ENCODE data around the gene ASCL1. TPM values are rescaled to one million over a fixed set of nuclear protein-coding genes. Genes with fewer than 3 reads are reported as not detected.

Gene ASCL1
- total RNA-seq (2014; rRNA removed; shearing (Covaris generic)): not detected in 2 replicates

DNA sequence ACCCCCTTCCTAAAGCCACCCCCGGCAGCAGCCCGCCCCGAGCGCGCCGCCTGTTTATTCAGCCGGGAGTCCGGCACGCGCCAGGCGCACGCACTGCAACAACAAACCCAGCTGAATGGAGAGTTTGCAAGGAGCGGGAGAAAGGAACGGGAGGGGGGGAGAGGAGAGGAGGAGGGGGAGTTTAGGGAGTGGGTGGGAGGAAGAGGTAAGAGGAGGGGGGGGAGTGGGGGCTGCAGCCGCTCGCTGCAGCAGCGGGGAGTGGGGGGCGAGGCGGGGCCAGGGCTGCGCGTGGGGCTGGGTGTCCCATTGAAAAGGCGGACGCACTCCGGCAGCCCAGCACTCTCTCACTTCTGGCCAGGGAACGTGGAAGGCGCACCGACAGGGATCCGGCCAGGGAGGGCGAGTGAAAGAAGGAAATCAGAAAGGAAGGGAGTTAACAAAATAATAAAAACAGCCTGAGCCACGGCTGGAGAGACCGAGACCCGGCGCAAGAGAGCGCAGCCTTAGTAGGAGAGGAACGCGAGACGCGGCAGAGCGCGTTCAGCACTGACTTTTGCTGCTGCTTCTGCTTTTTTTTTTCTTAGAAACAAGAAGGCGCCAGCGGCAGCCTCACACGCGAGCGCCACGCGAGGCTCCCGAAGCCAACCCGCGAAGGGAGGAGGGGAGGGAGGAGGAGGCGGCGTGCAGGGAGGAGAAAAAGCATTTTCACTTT, at the start of gene ASCL1:
Gene ASCL1, plus strand, starts transcription at position 336 of the 712 bp plus-strand sequence. CDS start 571 bp downstream, outside the sequence.
- Histone ChIP-seq H3K9me3 (replicated peaks) (peaks cover 7% of the 10 kb centered on the region; the same call in 1 of the 2 replicates), H3K4me1 (replicated peaks) (peaks cover 4% of the 10 kb centered on the region; the same call in 1 of the 2 replicates), H3K27ac (no peak within 1 kb of the TSS), H3K4me3 (peak within 1 kb of the TSS; percentile 16), H3K36me3 (no peaks in the 10 kb centered on the region), H3K27me3 (replicated peaks) (peaks cover 67% of the 10 kb centered on the region)
- DNase-seq (ENCODE audit: low read depth in 1 of 2, low spot score in 2 of 2): peak in 1 of 2 experiments; percentile 7

DNA sequence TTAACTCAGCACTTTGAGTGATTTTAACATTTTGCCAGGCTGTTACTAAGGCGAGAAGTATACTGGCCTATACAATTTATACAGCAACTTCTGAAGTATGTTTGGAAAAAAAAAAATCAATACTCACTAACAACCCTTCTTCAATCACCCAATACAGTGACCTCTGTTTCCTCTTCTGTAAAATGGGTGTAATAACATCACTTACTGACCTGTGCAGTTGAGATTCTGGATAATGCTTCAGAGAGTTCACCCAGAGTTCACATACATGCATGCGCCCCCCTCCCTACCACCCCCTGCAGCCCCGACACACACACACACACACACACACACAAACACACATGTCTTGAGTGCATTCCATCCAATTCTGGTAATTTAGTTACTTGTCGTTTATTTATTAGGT, 49.6 kb upstream of the ASCL1 start:
- H3K27me3 ChIP-seq (replicated peaks): no peaks in the 10 kb centered on the region
- H3K27ac ChIP-seq: no peak overlapping the region
- no peaks in the 10 kb centered on the region for H3K4me1 ChIP-seq (replicated peaks)
- H3K9me3 ChIP-seq (replicated peaks): no peaks in the 10 kb centered on the region
- DNase-seq (ENCODE audit: low read depth in 1 of 2, low spot score in 2 of 2): no peak
- no peaks in the 10 kb centered on the region for H3K36me3 ChIP-seq
- no peak overlapping the region for H3K4me3 ChIP-seq

DNA sequence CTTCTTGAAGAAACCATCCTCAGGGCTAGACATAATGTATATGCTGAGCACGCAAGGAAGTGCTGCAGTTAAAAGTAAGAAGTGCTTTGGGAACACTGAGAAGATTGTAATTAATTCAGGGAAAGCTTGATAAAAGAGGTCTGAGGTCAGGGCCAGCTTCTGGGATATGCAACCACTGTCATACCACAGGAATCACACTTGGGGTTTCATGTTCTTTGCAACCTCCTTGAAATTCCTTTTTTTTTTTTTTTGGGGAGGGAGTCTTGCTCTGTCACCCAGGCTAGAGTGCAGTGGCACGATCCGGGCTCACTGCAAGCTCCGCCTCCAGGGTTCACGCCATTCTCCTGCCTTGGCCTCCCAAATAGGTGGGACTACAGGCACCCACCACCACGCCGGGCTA, 47.3 kb upstream of the ASCL1 start:
- DNase-seq (ENCODE audit: low read depth in 1 of 2, low spot score in 2 of 2): no peak
- Histone ChIP-seq H3K4me3 (no peak overlapping the region), H3K27me3 (replicated peaks) (no peaks in the 10 kb centered on the region), H3K27ac (no peak overlapping the region), H3K4me1 (replicated peaks) (no peaks in the 10 kb centered on the region), H3K36me3 (no peaks in the 10 kb centered on the region), H3K9me3 (replicated peaks) (no peaks in the 10 kb centered on the region)

DNA sequence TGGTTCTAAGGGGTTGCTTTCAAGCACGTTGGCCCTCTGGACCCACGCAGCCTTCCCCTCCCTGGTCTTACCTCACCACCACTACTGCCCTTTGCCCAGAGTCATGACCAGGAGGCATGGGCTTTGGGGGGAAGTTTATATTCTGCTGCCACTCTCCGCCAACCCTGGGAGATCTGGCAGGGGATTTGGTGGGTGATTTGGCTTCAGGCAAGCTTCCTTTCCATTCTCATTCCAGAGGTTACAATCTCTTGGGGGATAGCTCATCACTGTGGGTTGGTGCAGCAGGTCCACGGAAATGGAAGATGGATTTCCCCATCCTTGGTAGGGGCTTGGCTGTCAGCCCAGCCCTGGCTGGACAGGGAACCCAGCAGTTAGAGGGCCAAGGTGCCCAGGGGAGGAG, 46.7 kb upstream of the ASCL1 start:
- Histone ChIP-seq H3K27me3 (replicated peaks) (no peaks in the 10 kb centered on the region), H3K9me3 (replicated peaks) (no peaks in the 10 kb centered on the region), H3K4me1 (replicated peaks) (no peaks in the 10 kb centered on the region), H3K36me3 (no peaks in the 10 kb centered on the region), H3K4me3 (no peak overlapping the region), H3K27ac (no peak overlapping the region)
- DNase-seq (ENCODE audit: low read depth in 1 of 2, low spot score in 2 of 2): no peak

DNA sequence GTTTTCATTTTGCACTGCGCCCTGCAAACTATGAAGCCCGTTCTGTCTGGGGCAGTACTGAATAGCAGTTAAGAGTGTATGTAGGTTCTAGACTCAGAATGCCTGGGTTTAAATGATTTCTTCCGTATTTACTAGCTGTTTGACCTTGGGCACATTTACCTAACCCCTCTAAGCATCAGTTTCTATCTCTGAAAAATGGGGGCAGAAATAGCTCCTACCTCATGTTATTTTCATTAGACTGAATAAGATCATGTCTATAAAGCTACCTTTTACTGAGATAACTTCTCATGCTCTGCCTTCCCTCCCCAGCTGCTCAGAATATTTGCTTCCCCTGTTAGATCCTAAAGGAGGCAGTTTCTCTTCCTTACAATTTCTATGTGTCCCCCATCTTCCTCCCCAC, 46.2 kb upstream of the ASCL1 start:
- no peak for DNase-seq (ENCODE audit: low read depth in 1 of 2, low spot score in 2 of 2)
- H3K36me3 ChIP-seq: no peaks in the 10 kb centered on the region
- H3K4me3 ChIP-seq: no peak overlapping the region
- H3K4me1 ChIP-seq (replicated peaks): no peaks in the 10 kb centered on the region
- H3K9me3 ChIP-seq (replicated peaks): no peaks in the 10 kb centered on the region
- H3K27me3 ChIP-seq (replicated peaks): no peaks in the 10 kb centered on the region
- no peak overlapping the region for H3K27ac ChIP-seq

DNA sequence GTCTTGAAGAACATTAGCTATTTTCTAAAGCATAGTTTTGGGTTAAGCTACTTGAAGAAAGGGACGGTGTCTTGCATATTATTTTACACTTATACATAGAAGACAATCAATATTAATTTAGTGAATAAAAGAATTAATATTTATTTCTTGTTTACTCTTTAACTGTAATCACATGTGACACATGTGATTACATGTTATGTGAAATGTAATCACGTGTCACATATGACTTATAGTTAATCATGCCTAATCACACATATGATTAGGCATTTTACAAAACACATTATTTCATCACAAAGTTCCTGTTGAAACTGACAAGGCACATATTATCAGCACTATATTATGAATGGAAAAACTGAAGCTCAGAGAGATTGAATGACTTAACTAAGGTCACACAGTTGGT, 45.2 kb upstream of the ASCL1 start:
- no peaks in the 10 kb centered on the region for H3K9me3 ChIP-seq (replicated peaks)
- no peaks in the 10 kb centered on the region for H3K27me3 ChIP-seq (replicated peaks)
- H3K4me3 ChIP-seq: no peak overlapping the region
- no peaks in the 10 kb centered on the region for H3K36me3 ChIP-seq
- no peak for DNase-seq (ENCODE audit: low read depth in 1 of 2, low spot score in 2 of 2)
- no peaks in the 10 kb centered on the region for H3K4me1 ChIP-seq (replicated peaks)
- H3K27ac ChIP-seq: no peak overlapping the region

DNA sequence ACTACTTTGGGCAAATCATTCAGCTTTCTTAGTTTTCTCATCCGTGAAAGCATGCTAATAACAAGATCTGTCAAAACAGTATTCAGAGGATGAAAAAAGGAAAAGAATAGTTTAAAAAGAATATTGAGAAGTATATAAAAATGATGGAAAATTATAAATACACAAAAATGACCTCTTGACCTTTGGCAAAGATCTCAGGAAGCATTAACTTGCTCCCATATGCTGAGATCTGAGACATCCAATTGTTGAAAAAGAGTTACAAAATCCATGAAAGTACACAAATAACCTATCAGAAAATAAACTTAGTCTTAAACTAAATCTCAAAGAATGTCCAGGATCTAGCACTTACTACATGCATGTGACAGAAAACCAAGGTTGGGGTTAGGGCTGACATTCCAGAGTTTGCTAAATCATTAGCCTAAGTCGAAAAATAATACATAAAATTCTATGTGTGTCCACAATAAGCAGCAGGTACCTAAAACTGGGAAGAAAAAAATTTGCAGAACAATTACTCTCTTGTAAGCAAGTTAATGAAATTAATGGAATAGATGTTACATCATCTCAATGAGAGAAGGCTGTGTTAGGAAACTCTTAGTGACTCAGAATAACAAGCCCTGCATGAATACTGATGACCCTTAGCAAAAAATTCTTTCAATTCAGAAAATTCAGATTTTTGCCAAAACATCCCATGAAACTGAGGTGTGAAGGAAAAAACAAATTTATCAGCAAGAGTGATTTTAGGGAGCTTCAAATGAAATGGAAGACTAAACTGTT, 43.8 kb upstream of the ASCL1 start:
- H3K9me3 ChIP-seq (replicated peaks): no peaks in the 10 kb centered on the region
- H3K27ac ChIP-seq: no peak overlapping the region
- H3K4me1 ChIP-seq (replicated peaks): no peaks in the 10 kb centered on the region
- H3K36me3 ChIP-seq: no peaks in the 10 kb centered on the region
- no peaks in the 10 kb centered on the region for H3K27me3 ChIP-seq (replicated peaks)
- H3K4me3 ChIP-seq: no peak overlapping the region
- DNase-seq (ENCODE audit: low read depth in 1 of 2, low spot score in 2 of 2): no peak

DNA sequence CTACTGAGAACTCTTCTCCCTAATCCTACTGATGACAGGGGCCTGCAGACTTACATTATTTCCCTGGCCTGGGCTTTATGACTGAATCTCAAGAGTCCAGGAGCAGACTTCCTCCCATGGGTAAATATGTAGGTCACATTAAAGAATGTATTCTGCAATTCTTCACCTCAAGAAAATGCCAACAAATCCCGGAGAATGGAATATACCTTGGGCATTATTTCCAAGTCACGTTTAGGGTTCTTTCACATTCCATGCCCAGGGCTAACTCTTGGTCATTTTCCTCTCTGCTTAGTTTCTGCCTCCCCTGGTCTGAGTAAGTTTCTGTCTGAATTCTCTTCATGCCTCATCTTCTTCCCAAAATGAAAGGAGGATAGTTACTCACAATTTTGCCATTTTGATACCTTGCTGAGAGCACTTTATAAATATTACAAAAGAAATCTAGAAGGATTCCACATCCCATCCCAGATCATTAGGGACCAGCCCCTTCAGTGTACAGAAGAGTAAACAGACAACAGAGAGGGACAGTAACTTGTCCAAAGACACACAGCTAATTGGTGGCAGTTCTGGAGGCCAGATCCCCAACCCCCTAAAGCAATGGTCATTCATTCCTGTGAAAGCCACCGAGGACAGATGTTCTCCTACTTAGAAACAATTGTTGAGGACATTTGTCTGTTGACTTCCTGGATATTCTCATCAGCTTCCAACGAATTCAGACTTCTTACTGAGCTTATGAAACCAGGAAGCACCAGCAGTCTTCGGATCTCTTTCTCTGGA, 41.0 kb upstream of the ASCL1 start:
- no peak for DNase-seq (ENCODE audit: low read depth in 1 of 2, low spot score in 2 of 2)
- Histone ChIP-seq H3K36me3 (no peaks in the 10 kb centered on the region), H3K9me3 (replicated peaks) (no peaks in the 10 kb centered on the region), H3K27me3 (replicated peaks) (no peaks in the 10 kb centered on the region), H3K27ac (no peak overlapping the region), H3K4me1 (replicated peaks) (no peaks in the 10 kb centered on the region), H3K4me3 (no peak overlapping the region)

DNA sequence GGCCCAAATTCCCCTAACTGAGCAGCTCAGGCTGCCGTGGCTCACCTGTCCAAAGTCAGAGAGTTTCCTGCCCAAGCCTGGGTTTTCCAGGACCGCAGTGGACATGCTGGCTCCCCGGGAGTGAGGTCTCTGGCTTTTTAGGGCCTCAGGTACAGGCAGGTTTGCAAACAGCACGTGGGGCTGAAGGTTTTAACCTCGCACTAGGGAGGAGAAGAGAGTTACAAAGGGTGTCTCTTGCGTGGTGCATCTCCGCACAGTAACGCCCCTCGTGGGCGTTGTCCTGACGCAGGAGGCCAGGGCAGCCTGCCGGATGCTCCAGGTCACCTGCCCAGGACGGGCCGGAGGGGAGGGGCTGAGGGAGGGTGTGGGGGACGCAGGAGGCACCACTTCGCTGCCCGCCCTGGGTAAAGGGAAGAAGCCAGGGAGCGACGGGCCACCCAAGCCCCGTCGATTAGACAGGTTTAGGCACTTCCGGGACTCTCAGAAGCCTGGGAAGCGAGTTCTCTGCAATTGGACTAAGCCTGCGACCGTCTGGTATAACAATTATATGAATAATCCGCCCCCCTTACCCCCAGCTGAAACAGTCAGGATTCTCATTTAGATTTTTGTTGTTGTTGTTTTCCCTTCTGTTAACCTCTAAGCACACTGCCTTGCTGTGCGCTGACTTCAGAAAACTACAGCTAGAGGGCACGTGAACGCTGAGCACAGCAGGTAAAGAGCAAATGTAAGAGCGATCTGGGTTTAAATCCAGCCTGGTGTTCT, 40.3 kb upstream of the ASCL1 start, which contains the start of gene PAH:
Gene PAH, minus strand, starts transcription at position 219 of the 762 bp plus-strand sequence. Its CDS starts 114 bp downstream, at position 105.
- DNase-seq (ENCODE audit: low read depth in 1 of 2, low spot score in 2 of 2): no peak
- Histone ChIP-seq H3K27ac (no peak within 1 kb of the TSS), H3K36me3 (no peaks in the 10 kb centered on the region), H3K4me3 (no peak within 1 kb of the TSS), H3K27me3 (replicated peaks) (no peaks in the 10 kb centered on the region), H3K4me1 (replicated peaks) (no peaks in the 10 kb centered on the region), H3K9me3 (replicated peaks) (no peaks in the 10 kb centered on the region)

DNA sequence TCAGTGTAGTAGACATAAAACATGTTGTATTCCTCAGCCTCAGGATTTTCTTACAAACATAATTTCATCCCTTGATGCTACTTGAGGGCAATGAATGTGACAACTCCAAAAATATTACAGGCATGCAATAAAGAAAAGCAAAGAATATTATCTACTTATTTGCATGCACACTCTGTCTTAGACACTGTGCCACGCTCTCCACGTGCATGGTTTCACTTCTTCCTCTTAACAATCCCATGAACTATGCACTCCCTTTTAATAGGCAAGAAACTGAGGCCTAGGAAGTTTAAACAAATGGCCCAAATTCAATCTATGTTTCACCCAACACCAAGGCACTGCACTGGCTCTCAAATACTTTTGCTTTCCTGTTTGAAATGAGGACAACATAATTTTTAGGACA, 38.6 kb upstream of the ASCL1 start:
- no peak for DNase-seq (ENCODE audit: low read depth in 1 of 2, low spot score in 2 of 2)
- H3K4me3 ChIP-seq: no peak overlapping the region
- no peaks in the 10 kb centered on the region for H3K36me3 ChIP-seq
- no peaks in the 10 kb centered on the region for H3K4me1 ChIP-seq (replicated peaks)
- no peak overlapping the region for H3K27ac ChIP-seq
- no peaks in the 10 kb centered on the region for H3K9me3 ChIP-seq (replicated peaks)
- H3K27me3 ChIP-seq (replicated peaks): no peaks in the 10 kb centered on the region

DNA sequence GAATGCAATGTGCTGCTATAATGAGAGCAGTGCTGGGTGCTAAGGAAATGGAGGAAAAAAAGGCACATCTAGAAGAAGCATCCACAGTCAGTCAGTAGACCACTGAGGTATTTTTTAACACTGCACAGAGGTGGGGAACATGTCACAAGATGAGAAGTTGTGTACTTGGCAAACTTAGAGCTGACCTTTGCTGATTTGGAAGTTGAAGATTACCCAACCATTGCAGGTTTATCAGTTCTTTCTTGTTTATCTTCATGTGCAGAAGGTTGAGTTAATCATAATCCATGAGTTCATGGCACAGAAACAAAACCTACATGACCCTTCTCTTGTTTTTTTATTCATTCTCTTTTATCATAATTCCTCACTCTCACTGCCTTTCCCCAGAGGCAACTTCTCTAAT, 37.2 kb upstream of the ASCL1 start:
- DNase-seq (ENCODE audit: low read depth in 1 of 2, low spot score in 2 of 2): no peak
- Histone ChIP-seq H3K27ac (no peak overlapping the region), H3K9me3 (replicated peaks) (no peaks in the 10 kb centered on the region), H3K4me1 (replicated peaks) (no peaks in the 10 kb centered on the region), H3K27me3 (replicated peaks) (no peaks in the 10 kb centered on the region), H3K4me3 (no peak overlapping the region), H3K36me3 (no peaks in the 10 kb centered on the region)

DNA sequence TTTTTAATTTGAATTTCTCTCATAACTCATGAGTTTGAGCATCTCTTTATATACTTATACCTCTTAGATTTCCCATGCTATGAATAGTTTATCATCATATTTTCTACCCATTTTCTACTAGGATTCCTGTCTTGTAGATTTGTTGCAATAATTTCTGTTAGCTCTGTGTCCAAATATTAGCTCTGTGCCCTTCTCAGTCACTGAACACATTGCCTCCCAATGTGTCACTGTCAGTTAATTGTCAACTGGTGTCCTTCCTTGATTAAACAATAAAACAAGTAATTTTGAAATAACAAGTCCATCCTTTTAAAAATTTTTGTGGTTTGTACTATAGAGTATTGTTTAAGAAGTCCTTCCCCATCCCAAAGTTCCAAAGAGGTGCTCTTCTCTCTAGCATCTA, 36.2 kb upstream of the ASCL1 start:
- Histone ChIP-seq H3K36me3 (no peaks in the 10 kb centered on the region), H3K4me1 (replicated peaks) (no peaks in the 10 kb centered on the region), H3K27me3 (replicated peaks) (no peaks in the 10 kb centered on the region), H3K27ac (no peak overlapping the region), H3K9me3 (replicated peaks) (no peaks in the 10 kb centered on the region), H3K4me3 (no peak overlapping the region)
- no peak for DNase-seq (ENCODE audit: low read depth in 1 of 2, low spot score in 2 of 2)

DNA sequence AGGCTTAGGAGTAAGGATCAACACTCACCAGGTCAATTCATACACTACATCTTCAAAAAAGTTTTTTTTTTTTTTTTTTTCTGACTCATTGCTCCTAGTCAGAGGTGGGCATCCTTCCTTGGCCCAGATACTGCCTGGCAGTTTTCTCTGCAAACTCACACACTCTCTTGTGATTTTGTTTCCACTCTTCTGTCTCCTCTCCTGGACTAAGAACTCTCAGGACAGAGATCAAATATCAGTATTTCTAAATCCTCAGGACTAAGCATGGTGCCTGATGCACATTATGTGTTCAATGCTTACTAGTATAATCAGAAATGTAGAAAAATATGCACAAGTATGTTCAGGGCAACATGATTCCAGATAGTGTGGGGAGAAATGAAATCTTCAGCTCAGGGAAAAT, 30.3 kb upstream of the ASCL1 start:
- Histone ChIP-seq H3K36me3 (no peaks in the 10 kb centered on the region), H3K4me1 (replicated peaks) (no peaks in the 10 kb centered on the region), H3K27ac (no peak overlapping the region), H3K27me3 (replicated peaks) (no peaks in the 10 kb centered on the region), H3K4me3 (no peak overlapping the region), H3K9me3 (replicated peaks) (no peaks in the 10 kb centered on the region)
- no peak for DNase-seq (ENCODE audit: low read depth in 1 of 2, low spot score in 2 of 2)

Data from SJSA1 (cell line).